Left lung (tissue), 10 donors: ENCODE measurements around the gene TP53I3. TPM values are rescaled to one million over a fixed set of nuclear protein-coding genes. Genes with fewer than 3 reads are reported as not detected.
"Not testable (repeated sequence)": the region's sequence is repeated elsewhere in the genome, so short reads cannot be mapped to it uniquely, and the experiment has no call there.

Experiments
- ATAC-seq: fragments of 200-7000 bp; cut with Tn5 transposase; one replicate; pipeline ENCODE4 v1.9.1; 2020; ENCODE audit warnings: moderate library complexity
- DNase-seq, 4 donors: peaks; one replicate each; pipeline ENCODE4 v3.0.0-alpha.2; 2013 to 2020
- H3K27ac ChIP-seq, 2 donors: fragments of 200-600 bp; sonication (generic) in 1 of 2; one replicate each; pipeline versions ENCODE4 v1.5.0 to v1.8.0; 2020 to 2021
- H3K27me3 ChIP-seq, 2 donors: fragments of 200-600 bp; sonication (generic) in 1 of 2; one replicate each; pipeline versions ENCODE4 v1.5.0 to v1.8.0; 2020 to 2021
- H3K36me3 ChIP-seq, 2 donors: fragments of 200-600 bp; sonication (generic) in 1 of 2; one replicate each; pipeline versions ENCODE4 v1.5.0 to v1.8.0; 2020 to 2021
- H3K4me1 ChIP-seq, 2 donors: fragments of 200-600 bp; one replicate each; pipeline ENCODE4 v1.8.0; 2021
- H3K4me3 ChIP-seq, 2 donors: fragments of 200-600 bp; sonication (generic) in 1 of 2; one replicate each; pipeline versions ENCODE4 v1.5.0 to v1.8.0; 2020 to 2021; ENCODE audit warnings: mild to moderate bottlenecking in 1 of 2
- H3K9me3 ChIP-seq, 2 donors: fragments of 200-600 bp; sonication (generic) in 1 of 2; one replicate each; pipeline versions ENCODE4 v1.5.0 to v1.8.0; 2020 to 2021
- CTCF ChIP-seq, 2 donors: fragments of 200-600 bp; sonication (generic) in 1 of 2; IDR thresholded peaks; one replicate each; pipeline versions ENCODE4 v1.5.0 to v1.8.0; 2021; ENCODE audit warnings: antibody characterized with exemption in 2 of 2
- intact Hi-C, 2 donors: fragments of 100-400 bp; cut with DNase I; formaldehyde crosslinking; loops; one replicate each; pipeline versions ENCODE4 v1.11.2 to v1.14.2; 2022
- polyA plus RNA-seq, 6 donors: library from polyadenylated mRNA; unstranded; fragments of 120-200 nt; gene quantifications; one replicate each; pipeline ENCODE4 v1.2.1, GENCODE V29; 2013; ENCODE audit not compliant: insufficient read length in 6 of 6
- total RNA-seq, 2 donors: library from RNA; stranded (reverse); fragmentation: NEBNext Ultra II Directional; extraction: Animal tissue kit (Norgen Biotek cat#: 25700); gene quantifications; one replicate each; pipeline ENCODE4 v1.2.1, GENCODE V29; 2021
- donor health status: DM: no; HTN: yes; CAD: no.
- donor health status: DM: no; HTN: no; CAD: no.

Gene TP53I3
- total and polyA plus RNA-seq, 8 donors: 53.3 to 123 (median 64.8) TPM

- DNase-seq (no peak), ATAC-seq (no peak)
- H3K27ac ChIP-seq: no peak overlapping the region
- peak overlapping the region; percentile 61 to 75 for H3K4me3 ChIP-seq
- peaks cover 0 to 34% of the 10 kb centered on the region in 2 donors for H3K4me1 ChIP-seq
- H3K27me3 ChIP-seq: peaks cover 0 to 32% of the 10 kb centered on the region in 2 donors
- intact Hi-C loops: no loop called here
- TF ChIP-seq CTCF (IDR thresholded peaks at IDR 0.05): no peak
- no peaks in the 10 kb centered on the region for H3K9me3 ChIP-seq
- no peaks in the 10 kb centered on the region for H3K36me3 ChIP-seq
Measured at GRCh38 chr2:24045511-24046508, 38.8 kb downstream of the TP53I3 start.

- H3K27me3 ChIP-seq, H3K9me3 ChIP-seq, intact Hi-C loops, DNase-seq, H3K4me3 ChIP-seq, ATAC-seq, H3K27ac ChIP-seq: not testable (repeated sequence)
- Histone ChIP-seq H3K36me3 (peaks cover 0 to 15% of the 10 kb centered on the region in 2 donors), H3K4me1 (peaks cover 0 to 16% of the 10 kb centered on the region in 2 donors)
Measured at GRCh38 chr2:24043133-24043532, 41.5 kb downstream of the TP53I3 start.

- H3K27me3 ChIP-seq: no peaks in the 10 kb centered on the region
- H3K36me3 ChIP-seq: peaks cover 0 to 28% of the 10 kb centered on the region in 2 donors
- DNase-seq: no peak
- no peak for TF ChIP-seq CTCF (IDR thresholded peaks at IDR 0.05)
- no peak for ATAC-seq
- no peaks in the 10 kb centered on the region for H3K9me3 ChIP-seq
- no peak overlapping the region for H3K27ac ChIP-seq
- intact Hi-C loops: no loop called here
- H3K4me1 ChIP-seq: no peaks in the 10 kb centered on the region
- no peak overlapping the region for H3K4me3 ChIP-seq
Measured at GRCh38 chr2:24040511-24040910, 44.1 kb downstream of the TP53I3 start.

GRCh38 chr2:24038786-24039499 is 45.7 kb downstream of the TP53I3 start:
- H3K27me3 ChIP-seq: no peaks in the 10 kb centered on the region
- peaks cover 0 to 28% of the 10 kb centered on the region in 2 donors for H3K36me3 ChIP-seq
- no peak for ATAC-seq
- no peak for TF ChIP-seq CTCF (IDR thresholded peaks at IDR 0.05)
- H3K9me3 ChIP-seq: no peaks in the 10 kb centered on the region
- H3K27ac ChIP-seq: no peak overlapping the region
- intact Hi-C loops: no loop called here
- no peak overlapping the region for H3K4me3 ChIP-seq
- DNase-seq: no peak
- no peaks in the 10 kb centered on the region for H3K4me1 ChIP-seq

Other genes starting within 250 kb of the TP53I3 start
- 10 to 100 TPM; 20.1 to 24.9 TPM for gene ATAD2B, start 157.7 kb downstream of the TP53I3 start, total RNA-seq
- gene ATAD2B, start 157.7 kb downstream of the TP53I3 start, polyA plus RNA-seq: 10 to 100 TPM; 21.4 to 27.4 (median 25.1) TPM
- 10 to 100 TPM; 13.4 to 13.7 TPM for gene UBXN2A, start 144.4 kb downstream of the TP53I3 start, total RNA-seq
- gene UBXN2A, start 144.4 kb downstream of the TP53I3 start, polyA plus RNA-seq: 10 to 100 TPM; 20.1 to 24.1 (median 22.3) TPM
- gene MFSD2B, start 74.7 kb downstream of the TP53I3 start, total RNA-seq: under 1 TPM; 0.26 to 0.31 TPM
- 1 to 10 TPM; 3.9 to 5.4 (median 4.5) TPM for gene MFSD2B, start 74.7 kb downstream of the TP53I3 start, polyA plus RNA-seq
- 10 to 100 TPM; 10.3 to 12.8 TPM for gene WDCP, start 37.4 kb downstream of the TP53I3 start, total RNA-seq
- 10 to 100 TPM; 14.1 to 15.0 (median 14.7) TPM for gene WDCP, start 37.4 kb downstream of the TP53I3 start, polyA plus RNA-seq
- 10 to 100 TPM in 1 of 2 donors, 1 to 10 TPM in 1; 9.6 to 18.7 TPM for gene FKBP1B, start 35.1 kb downstream of the TP53I3 start, total RNA-seq
- 10 to 100 TPM; 11.7 to 16.0 (median 14.7) TPM for gene FKBP1B, start 35.1 kb downstream of the TP53I3 start, polyA plus RNA-seq
- gene SF3B6, start 8.5 kb downstream of the TP53I3 start, total RNA-seq: 10 to 100 TPM; 69.0 to 70.0 TPM
- 100 to 1,000 TPM; 119 to 134 (median 126) TPM for gene SF3B6, start 8.5 kb downstream of the TP53I3 start, polyA plus RNA-seq
- gene PFN4, start 38.5 kb upstream of the TP53I3 start, total RNA-seq: 1 to 10 TPM in 1 of 2 donors, under 1 TPM in 1; 0.29 to 1.3 TPM
- gene PFN4, start 38.5 kb upstream of the TP53I3 start, polyA plus RNA-seq: 1 to 10 TPM; 2.2 to 3.9 (median 2.8) TPM
- 10 to 100 TPM; 18.2 to 20.5 TPM for gene FAM228B, start 38.6 kb upstream of the TP53I3 start, total RNA-seq
- gene FAM228B, start 38.6 kb upstream of the TP53I3 start, polyA plus RNA-seq: 10 to 100 TPM; 21.9 to 30.6 (median 26.8) TPM
- gene FAM228A, start 90.2 kb upstream of the TP53I3 start, total RNA-seq: 1 to 10 TPM in 1 of 2 donors, under 1 TPM in 1; 0.41 to 3.4 TPM
- gene FAM228A, start 90.2 kb upstream of the TP53I3 start, polyA plus RNA-seq: 1 to 10 TPM in 5 of 6 donors, under 1 TPM in 1; 0.70 to 2.9 (median 1.4) TPM